GM10248 (cell line): ENCODE results near the gene CXorf65.
A peak's percentile ranks its signal among the peaks of the same experiment; 100 is the strongest.

Source experiments
- CTCF ChIA-PET: fragments of 300-600 bp; sonication (Branson Sonifier 250); formaldehyde crosslinking; extraction: SDS; loops from one replicate; lab custom pipeline; 2021; ENCODE audit warnings: antibody characterized with exemption; lab: Yijun Ruan, JAX
- POLR2A ChIA-PET: fragments of 350-650 bp; sonication (Branson Sonifier 250); formaldehyde crosslinking; extraction: SDS; loops from one replicate; lab custom pipeline; 2020; ENCODE audit warnings: antibody characterized with exemption; lab: Yijun Ruan, JAX
- DNase-seq: peaks from one replicate; pipeline ENCODE4 v3.0.0; 2012; ENCODE audit errors: extremely low spot score
- TF ChIP-seq, protein P1 (sequence below): IDR thresholded peaks from 2 replicates; pipeline ENCODE4 v1.5.1; 2012; ENCODE audit warnings: mild to moderate bottlenecking, low read depth; ENCODE audit errors: extremely low read depth, missing control alignments, control extremely low read depth

The CXorf65 gene

GRCh38 chrX:71109051-71109450, 2.5 kb upstream of the CXorf65 start:
- DNase-seq: no peak
- TF ChIP-seq, protein P1, sequence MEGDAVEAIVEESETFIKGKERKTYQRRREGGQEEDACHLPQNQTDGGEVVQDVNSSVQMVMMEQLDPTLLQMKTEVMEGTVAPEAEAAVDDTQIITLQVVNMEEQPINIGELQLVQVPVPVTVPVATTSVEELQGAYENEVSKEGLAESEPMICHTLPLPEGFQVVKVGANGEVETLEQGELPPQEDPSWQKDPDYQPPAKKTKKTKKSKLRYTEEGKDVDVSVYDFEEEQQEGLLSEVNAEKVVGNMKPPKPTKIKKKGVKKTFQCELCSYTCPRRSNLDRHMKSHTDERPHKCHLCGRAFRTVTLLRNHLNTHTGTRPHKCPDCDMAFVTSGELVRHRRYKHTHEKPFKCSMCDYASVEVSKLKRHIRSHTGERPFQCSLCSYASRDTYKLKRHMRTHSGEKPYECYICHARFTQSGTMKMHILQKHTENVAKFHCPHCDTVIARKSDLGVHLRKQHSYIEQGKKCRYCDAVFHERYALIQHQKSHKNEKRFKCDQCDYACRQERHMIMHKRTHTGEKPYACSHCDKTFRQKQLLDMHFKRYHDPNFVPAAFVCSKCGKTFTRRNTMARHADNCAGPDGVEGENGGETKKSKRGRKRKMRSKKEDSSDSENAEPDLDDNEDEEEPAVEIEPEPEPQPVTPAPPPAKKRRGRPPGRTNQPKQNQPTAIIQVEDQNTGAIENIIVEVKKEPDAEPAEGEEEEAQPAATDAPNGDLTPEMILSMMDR: no peak
- ChIA-PET CTCF (interaction anchor here (1.5 kb wide), 1 partner anchor 10 kb away, joined by 4 read pairs; no protein-coding TSS in a partner anchor), POLR2A (no interaction called here)

DNA sequence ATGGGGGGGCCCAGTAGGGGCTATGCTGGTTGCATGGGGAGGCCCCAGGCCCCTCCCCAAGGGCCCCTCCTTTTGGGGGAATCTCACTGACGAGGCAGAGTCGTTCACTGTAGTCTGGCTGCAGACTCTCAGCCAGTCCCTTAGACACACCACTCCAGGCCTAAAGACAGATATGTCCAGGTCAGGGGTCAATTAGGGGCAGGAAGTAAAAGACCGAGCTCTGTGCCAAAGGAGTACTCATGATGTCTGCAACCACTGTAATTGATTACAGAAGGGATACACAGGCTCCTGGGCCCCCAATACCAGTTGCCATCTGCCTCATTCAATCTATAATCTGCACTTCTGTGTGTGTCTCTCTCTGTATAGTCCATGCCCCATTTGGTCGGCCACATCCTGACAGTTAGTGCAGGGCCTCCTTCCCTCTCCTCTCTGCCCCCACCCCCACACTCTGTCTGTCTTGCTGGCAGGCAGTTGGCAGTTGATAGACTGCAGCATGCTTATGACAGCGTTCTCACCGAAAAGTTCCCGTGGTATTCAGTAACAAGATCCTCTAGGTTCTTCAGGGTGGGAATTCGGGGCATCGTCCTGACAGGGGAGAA, 1.3 kb upstream of the CXorf65 start:
- DNase-seq: no peak
- ChIA-PET POLR2A (no interaction called here), CTCF (interaction anchor here (1.5 kb wide), 1 partner anchor 9 kb away, joined by 4 read pairs; no protein-coding TSS in a partner anchor)
- TF ChIP-seq, protein P1: no peak

DNA sequence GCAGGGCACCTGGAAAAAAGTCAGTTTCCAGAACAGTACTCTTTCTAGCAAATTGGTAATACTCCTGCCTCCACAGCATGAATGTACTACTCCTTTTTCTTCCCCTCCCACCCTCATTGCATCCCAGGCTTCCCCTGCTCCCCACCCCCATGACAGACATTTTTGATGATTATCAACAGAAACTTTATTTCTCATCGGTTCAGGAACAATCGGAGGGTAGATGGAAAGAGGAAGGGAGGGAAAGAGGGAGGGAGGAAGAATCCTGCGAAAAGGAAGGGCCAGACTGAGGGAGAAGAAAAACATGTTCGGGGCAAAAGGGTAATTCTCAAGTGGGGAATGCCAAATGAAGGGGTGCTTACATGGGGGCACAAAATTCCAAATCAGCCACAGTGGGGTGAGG, 705 bp upstream of the CXorf65 start:
- TF ChIP-seq, protein P1: no peak
- DNase-seq: no peak
- ChIA-PET CTCF (no interaction called here), POLR2A (no interaction called here)

DNA sequence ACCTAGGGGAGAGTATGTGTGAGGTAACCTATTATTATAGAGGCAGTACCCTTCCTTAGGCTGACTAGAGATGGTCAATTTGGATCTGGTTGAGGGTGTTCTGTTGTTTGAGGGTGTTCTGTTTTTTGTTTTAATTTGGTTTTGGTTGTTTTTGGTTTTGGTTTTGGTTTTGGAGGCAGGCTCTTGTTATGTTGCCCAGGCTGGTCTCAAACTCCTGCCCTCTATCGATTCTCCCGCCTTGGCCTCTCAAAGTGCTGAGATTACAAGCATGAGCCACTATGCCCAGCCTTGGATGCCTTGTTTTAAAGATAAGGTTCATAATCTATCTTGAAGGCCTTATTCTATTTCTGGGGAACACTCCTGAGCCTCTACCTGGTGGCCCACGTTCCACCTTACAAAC, 912 bp downstream of the CXorf65 start:
- ChIA-PET CTCF (interaction anchor here (0.7 to 3.4 kb wide), 3 partner anchors 13 to 24 kb away, joined by 3 to 9 read pairs (median 9); partner anchors contain the start of gene MED12), POLR2A (interaction anchor here (0.6 kb wide), 1 partner anchor 750 kb away, joined by 5 read pairs; no protein-coding TSS in a partner anchor)
- DNase-seq: no peak
- TF ChIP-seq, protein P1: no peak

- ChIA-PET POLR2A (interaction anchor here (2.2 kb wide), 1 partner anchor 8 kb away, joined by 12 read pairs; the partner anchor contains the start of gene IL2RG), CTCF (interaction anchor here (3.4 kb wide), 1 partner anchor 15 kb away, joined by 9 read pairs; the partner anchor contains the start of gene MED12)
- DNase-seq: peak; percentile 54
- TF ChIP-seq, protein P1: no peak
These were observed 3.2 kb downstream of the CXorf65 start for GRCh38 chrX:71103110-71103983.

DNA sequence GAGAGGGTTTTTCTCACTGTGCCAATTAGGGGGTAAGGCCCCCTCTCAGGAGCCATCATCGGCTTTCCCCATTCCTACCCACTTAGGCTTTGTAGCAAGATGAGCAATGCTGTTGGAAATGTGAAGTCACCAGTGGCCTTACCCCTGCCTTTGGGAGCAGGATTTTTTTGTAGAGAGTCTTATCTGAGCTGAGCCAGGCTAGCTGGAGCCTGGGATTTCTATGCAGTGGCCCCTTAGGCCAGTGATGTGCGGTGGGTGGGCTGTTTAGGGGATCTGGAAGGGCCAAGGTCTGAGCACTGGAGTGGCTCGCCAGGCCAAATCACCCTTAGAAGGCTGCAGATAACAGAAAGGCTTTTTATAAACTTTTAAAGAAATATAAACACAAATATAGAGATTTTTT, 4.2 kb downstream of the CXorf65 start:
- ChIA-PET CTCF (interaction anchor here (1.2 to 1.8 kb wide), 3 partner anchors 11 to 77 kb away, joined by 4 to 8 read pairs (median 4); no protein-coding TSS in a partner anchor), POLR2A (interaction anchor here (2.2 kb wide), 1 partner anchor 9 kb away, joined by 12 read pairs; the partner anchor contains the start of gene IL2RG)
- no peak for DNase-seq
- TF ChIP-seq, protein P1: no peak
